ENCODE results near the gene ENOSF1.

Gene ENOSF1

DNA sequence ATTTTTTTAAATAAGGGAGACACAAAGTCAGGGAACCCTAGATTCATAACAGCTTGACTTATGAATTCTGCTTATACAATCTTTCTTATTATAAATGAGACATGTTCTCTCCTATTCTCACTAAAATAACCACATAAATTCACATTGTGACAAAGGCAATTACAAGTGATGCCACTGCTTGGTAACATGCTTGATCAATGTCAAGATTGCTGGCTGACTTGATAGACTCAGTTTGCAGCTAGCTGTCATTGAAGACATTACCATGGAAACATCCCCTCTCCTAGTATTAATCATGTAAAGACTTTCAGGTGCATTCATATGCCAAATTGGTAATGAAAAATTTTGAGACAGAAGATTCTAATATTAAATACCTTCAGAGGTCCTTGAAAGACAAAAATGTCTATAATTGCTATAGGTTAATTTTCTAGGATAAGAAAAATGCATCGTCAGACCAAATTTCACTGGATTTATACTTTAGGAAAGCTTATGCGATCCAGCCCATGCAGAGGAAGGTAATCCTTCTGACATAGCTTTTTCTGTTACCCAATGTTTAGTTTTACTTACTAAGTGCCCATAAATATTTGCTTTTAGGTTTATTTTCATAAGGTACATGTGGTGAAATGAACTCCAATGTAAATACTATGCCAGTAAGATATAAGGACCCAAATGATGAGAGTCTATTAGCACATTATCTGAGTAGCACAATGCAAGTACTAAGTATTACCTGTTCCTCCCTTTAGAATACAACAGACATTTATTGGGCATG, 32.6 kb upstream of the ENOSF1 start:
- H3K36me3 ChIP-seq (ENCODE audit: control insufficient read depth, insufficient read depth, low read length): no peaks in the 10 kb centered on the region

DNA sequence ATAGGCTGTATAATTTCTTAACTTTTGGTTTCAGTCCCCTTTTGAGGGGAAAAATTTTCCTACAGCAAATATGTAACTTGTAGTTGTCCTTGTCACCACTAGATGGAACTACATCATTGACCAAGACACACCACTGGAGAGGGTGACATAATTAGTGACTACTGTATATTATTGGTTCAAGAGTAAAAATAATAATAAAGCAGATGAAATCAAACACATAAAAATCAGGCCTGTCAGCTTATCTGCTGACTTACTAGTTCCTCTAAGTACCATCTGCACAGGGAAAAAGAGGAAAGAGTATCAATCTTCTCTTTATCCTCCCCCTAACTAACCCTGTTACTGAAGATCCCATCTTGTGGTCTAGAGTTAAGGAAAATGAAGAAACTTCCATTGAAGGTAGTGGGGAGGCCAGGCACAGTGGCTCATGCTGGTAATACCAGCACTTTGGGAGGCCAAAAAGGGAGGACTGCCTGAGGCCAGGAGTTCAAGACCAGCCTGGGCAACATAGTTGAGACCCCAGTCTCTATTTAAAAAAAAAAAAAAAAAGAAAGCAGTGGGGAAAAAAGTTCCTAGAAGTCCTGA, 29.6 kb upstream of the ENOSF1 start:
- TF ChIP-seq, protein P1, sequence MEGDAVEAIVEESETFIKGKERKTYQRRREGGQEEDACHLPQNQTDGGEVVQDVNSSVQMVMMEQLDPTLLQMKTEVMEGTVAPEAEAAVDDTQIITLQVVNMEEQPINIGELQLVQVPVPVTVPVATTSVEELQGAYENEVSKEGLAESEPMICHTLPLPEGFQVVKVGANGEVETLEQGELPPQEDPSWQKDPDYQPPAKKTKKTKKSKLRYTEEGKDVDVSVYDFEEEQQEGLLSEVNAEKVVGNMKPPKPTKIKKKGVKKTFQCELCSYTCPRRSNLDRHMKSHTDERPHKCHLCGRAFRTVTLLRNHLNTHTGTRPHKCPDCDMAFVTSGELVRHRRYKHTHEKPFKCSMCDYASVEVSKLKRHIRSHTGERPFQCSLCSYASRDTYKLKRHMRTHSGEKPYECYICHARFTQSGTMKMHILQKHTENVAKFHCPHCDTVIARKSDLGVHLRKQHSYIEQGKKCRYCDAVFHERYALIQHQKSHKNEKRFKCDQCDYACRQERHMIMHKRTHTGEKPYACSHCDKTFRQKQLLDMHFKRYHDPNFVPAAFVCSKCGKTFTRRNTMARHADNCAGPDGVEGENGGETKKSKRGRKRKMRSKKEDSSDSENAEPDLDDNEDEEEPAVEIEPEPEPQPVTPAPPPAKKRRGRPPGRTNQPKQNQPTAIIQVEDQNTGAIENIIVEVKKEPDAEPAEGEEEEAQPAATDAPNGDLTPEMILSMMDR (IDR thresholded peaks at IDR 0.05; ENCODE audit: insufficient read depth, low read length, poor library complexity, severe bottlenecking): peak; percentile 64
- H3K4me3 ChIP-seq (replicated peaks; ENCODE audit: low read depth, low read length): no peak overlapping the region
- peak; percentile 20 for DNase-seq (ENCODE audit: extremely low read depth, insufficient read length)
- no peaks in the 10 kb centered on the region for H3K36me3 ChIP-seq (ENCODE audit: control insufficient read depth, insufficient read depth, low read length)
- H3K27me3 ChIP-seq (replicated peaks; ENCODE audit: control insufficient read depth, insufficient read depth, low read length): no peaks in the 10 kb centered on the region

More for the DNA sequence above, 32.6 kb upstream of the ENOSF1 start:
- Histone ChIP-seq H3K27me3 (replicated peaks; ENCODE audit: control insufficient read depth, insufficient read depth, low read length) (no peaks in the 10 kb centered on the region), H3K4me3 (replicated peaks; ENCODE audit: low read depth, low read length) (no peak overlapping the region)
- DNase-seq (ENCODE audit: extremely low read depth, insufficient read length): no peak
- TF ChIP-seq, protein P1 (IDR thresholded peaks at IDR 0.05; ENCODE audit: insufficient read depth, low read length, poor library complexity, severe bottlenecking): no peak

DNA sequence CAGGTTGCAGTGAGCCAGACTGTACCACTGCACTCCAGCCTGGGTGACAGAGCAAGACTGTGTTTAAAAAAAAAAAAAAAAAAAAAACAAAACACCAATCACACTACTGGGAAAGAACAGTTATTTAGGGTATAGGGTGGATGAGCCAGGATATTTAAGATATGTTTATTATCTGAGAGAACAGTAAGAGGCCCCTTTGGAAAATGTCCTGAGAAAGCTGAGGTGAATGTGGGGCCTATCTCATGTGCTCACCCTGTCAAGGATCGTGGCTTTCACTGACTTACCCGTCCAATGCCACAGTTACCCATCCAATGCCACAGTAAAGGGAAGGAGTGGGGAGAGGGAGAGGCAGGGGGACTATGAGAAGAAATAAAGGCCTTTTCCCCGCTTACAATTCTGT, 19.9 kb upstream of the ENOSF1 start:
- Histone ChIP-seq H3K36me3 (ENCODE audit: control insufficient read depth, insufficient read depth, low read length) (no peaks in the 10 kb centered on the region), H3K4me3 (replicated peaks; ENCODE audit: low read depth, low read length) (no peak overlapping the region), H3K27me3 (replicated peaks; ENCODE audit: control insufficient read depth, insufficient read depth, low read length) (no peaks in the 10 kb centered on the region)
- TF ChIP-seq, protein P1 (IDR thresholded peaks at IDR 0.05; ENCODE audit: insufficient read depth, low read length, poor library complexity, severe bottlenecking): no peak
- no peak for DNase-seq (ENCODE audit: extremely low read depth, insufficient read length)

DNA sequence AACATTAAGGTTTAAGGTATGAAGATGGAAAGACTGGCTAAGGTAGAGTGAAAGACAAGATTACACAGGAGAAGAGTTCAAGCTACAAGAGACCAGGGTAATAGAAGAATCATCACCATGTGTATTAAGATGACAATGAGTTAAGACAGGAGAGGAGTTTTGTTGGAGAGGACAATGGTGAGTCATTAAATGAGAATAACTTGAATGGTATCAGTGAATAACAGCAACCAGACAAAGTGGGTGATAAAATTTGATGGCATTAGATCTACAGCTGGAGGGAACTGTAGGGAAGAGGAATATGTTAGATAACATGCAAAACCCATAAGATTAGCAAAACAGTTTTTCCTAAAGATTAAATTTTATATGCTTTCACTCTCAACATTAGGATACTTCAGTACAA, 18.8 kb upstream of the ENOSF1 start:
- no peaks in the 10 kb centered on the region for H3K36me3 ChIP-seq (ENCODE audit: control insufficient read depth, insufficient read depth, low read length)
- TF ChIP-seq, protein P1 (IDR thresholded peaks at IDR 0.05; ENCODE audit: insufficient read depth, low read length, poor library complexity, severe bottlenecking): no peak
- no peak overlapping the region for H3K4me3 ChIP-seq (replicated peaks; ENCODE audit: low read depth, low read length)
- DNase-seq (ENCODE audit: extremely low read depth, insufficient read length): no peak
- H3K27me3 ChIP-seq (replicated peaks; ENCODE audit: control insufficient read depth, insufficient read depth, low read length): no peaks in the 10 kb centered on the region

DNA sequence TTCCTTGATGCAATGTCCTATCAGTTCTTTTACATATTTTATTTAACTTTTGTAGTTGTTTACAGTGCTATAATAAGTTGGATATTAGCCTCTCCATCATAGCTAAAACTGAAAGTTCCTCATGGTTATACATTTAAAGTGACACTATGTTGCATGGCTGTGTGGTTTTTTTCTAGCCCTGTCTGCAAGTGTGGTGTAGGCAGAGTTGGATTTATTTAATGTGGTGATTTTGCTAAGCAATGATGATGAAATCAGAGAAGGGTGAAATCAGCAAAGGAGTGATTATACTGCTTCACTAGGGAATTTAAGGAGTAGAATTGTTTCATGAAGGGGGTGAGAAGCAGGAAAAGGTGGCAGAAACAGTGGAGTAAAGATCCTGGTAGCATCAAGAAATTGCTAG, 18.3 kb upstream of the ENOSF1 start:
- DNase-seq (ENCODE audit: extremely low read depth, insufficient read length): no peak
- H3K36me3 ChIP-seq (ENCODE audit: control insufficient read depth, insufficient read depth, low read length): no peaks in the 10 kb centered on the region

More for the DNA sequence above, 18.3 kb upstream of the ENOSF1 start:
- Histone ChIP-seq H3K27me3 (replicated peaks; ENCODE audit: control insufficient read depth, insufficient read depth, low read length) (no peaks in the 10 kb centered on the region), H3K4me3 (replicated peaks; ENCODE audit: low read depth, low read length) (no peak overlapping the region)
- TF ChIP-seq, protein P1 (IDR thresholded peaks at IDR 0.05; ENCODE audit: insufficient read depth, low read length, poor library complexity, severe bottlenecking): no peak

Data from GM06990 (cell line).